ENCODE results near the gene PLEKHA7. TPM values are rescaled to one million over a fixed set of nuclear protein-coding genes. Genes with fewer than 3 reads are reported as not detected.

The PLEKHA7 gene
- total and polyA plus RNA-seq, 8 donors = 12.8 to 82.3 (median 46.6) TPM

- TF ChIP-seq CTCF (IDR thresholded peaks at IDR 0.05) (no peak), POLR2AphosphoS5 (IDR thresholded peaks at IDR 0.05) (no peak), EP300 (IDR thresholded peaks at IDR 0.05) (no peak), POLR2A (IDR thresholded peaks at IDR 0.05) (no peak)
- no peak for DNase-seq
These were observed 114.4 kb downstream of the PLEKHA7 start for GRCh38 chr11:16899708-16900303.

DNA sequence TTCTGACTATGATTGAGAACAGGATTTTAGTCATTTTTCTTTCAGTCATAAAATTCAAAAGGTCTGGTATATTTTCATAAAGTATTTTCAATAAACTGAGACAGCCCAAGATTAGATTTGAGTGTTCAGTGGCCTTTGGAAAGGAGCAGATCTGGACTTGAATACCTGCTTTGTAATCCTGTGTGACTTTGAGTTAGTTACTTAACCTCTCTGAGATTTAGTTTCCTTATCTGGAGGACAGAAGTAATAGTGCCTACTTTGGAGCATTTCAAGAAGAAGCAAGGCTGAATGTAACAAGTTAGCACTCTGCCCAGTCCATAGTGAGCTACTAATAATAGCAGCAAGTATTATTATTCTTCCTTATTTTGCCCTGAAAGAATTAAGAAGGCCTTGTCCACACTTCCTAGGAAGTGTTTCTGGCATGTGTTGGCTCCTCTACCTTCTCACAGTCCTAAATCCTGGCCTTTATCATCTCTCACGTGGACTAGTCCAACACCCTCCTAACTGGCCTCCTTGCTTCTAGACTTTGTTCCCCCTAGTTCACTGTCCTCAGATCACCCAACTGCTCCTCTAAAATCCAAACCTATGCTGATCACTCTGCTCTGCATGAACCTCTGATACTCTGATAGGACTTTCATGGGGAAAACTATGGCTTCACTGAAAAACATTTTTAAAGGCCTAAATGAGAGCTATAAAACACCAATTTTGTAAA lies 115.8 kb downstream of the PLEKHA7 start:
- Histone ChIP-seq H3K4me1 (peaks cover 14 to 68% (median 43%) of the 10 kb centered on the region in 4 donors), H3K27me3 (no peaks in the 10 kb centered on the region), H3K9me3 (no peaks in the 10 kb centered on the region), H3K27ac (no peak overlapping the region), H3K4me3 (no peak overlapping the region), H3K36me3 (no peaks in the 10 kb centered on the region)
- intact Hi-C loops (cut with DNase I; ENCODE audit: low total_unique reads) = no loop called here
- TF ChIP-seq POLR2A (IDR thresholded peaks at IDR 0.05) (no peak), POLR2AphosphoS5 (IDR thresholded peaks at IDR 0.05) (no peak)
- WGBS, 5 donors = 33 to 70% (median 56%) methylated on average over 1 of the region's 1 CpG
- no peak for DNase-seq

More at GRCh38 chr11:16899708-16900303, 114.4 kb downstream of the PLEKHA7 start:
- H3K4me1 ChIP-seq = peaks cover 9 to 69% (median 36%) of the 10 kb centered on the region in 4 donors
- H3K36me3 ChIP-seq = no peaks in the 10 kb centered on the region
- H3K9me3 ChIP-seq = no peaks in the 10 kb centered on the region
- intact Hi-C loops (cut with DNase I; ENCODE audit: low total_unique reads) = no loop called here
- no peaks in the 10 kb centered on the region for H3K27me3 ChIP-seq
- H3K4me3 ChIP-seq = no peak overlapping the region
- H3K27ac ChIP-seq = peak overlapping the region in 1 of 5 donors; percentile 59

DNA sequence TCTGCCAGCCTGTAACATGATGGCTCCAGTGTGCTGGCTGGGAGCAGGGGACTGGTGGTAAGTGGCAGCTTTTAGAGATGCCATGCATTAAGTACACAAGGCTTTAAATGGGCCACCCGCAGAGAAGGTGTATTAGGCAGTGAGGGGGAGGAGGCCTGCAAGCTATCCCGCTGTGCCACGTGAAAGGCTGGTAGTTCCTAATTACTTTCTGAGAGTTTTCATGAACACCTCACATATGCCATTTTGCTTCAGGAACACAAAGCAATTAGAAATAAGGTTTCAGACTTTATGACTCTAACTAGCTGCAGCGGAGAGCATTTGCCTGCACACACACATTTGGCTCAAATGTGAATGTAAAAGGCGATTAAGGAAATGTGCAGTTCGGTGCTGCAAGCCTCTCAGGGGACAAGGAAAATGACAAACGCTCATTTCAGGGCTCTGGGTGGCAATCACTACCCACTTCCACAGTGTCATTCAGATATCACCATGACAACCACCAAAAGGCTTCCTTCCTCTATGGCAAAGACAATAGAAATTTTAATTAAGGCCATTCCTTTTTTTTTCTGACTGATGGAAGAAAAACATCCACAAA lies 116.6 kb downstream of the PLEKHA7 start:
- Histone ChIP-seq H3K4me3 (no peak overlapping the region), H3K4me1 (peaks cover 9 to 68% (median 47%) of the 10 kb centered on the region in 4 donors), H3K27me3 (no peaks in the 10 kb centered on the region), H3K27ac (no peak overlapping the region), H3K9me3 (no peaks in the 10 kb centered on the region), H3K36me3 (no peaks in the 10 kb centered on the region)
- DNase-seq = no peak
- intact Hi-C loops (cut with DNase I; ENCODE audit: low total_unique reads) = no loop called here
- WGBS, 5 donors = 53 to 62% (median 59%) methylated on average over 7 of the region's 7 CpGs
- TF ChIP-seq CTCF (IDR thresholded peaks at IDR 0.05) = no peak
- TF ChIP-seq POLR2AphosphoS5 (IDR thresholded peaks at IDR 0.05) = no peak
- no peak for TF ChIP-seq POLR2A (IDR thresholded peaks at IDR 0.05)
- TF ChIP-seq EP300 (IDR thresholded peaks at IDR 0.05) = no peak

DNA sequence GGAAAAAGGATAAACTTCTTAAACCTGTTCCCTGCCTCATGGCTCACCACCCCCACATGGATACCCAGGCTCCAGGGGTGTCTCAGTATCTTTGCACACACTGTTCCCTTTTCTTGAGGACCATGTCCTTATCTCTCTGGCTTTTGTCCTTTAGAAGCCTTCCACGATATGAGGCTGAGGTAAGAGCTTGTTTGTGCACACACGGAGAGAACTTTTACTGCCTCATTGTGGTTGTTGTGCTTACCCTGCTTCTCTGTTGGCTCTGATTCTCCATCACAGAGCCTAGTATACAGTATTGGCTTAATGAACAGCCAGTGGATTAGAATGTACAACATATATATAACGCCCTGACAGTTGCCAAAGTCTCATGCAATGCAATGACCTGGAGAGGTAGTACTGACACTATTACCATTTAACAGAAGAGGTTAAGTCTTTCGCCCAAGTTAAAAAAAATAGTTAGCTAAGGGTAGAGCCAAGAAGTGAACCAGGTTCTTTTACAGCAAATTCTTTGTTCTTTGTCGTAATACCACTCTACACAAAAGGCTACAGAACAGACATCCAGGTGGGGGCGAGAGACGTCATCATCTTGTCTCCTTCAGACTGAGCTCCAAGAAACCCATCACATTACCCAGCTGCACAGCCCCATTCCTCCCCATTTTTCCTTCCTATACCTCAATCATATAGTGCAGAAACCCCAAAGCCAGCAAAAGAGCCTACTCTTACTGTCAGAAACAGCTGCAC lies 117.3 kb downstream of the PLEKHA7 start:
- TF ChIP-seq POLR2A (IDR thresholded peaks at IDR 0.05) = no peak
- TF ChIP-seq POLR2AphosphoS5 (IDR thresholded peaks at IDR 0.05) = peak in 2 of 3 donors; percentile 29 to 45
- H3K4me3 ChIP-seq = no peak overlapping the region
- WGBS, 5 donors = 46 to 62% (median 53%) methylated on average over 7 of the region's 7 CpGs
- peak overlapping the region in 2 of 5 donors; percentile 11 to 31 for H3K27ac ChIP-seq
- intact Hi-C loops (cut with DNase I; ENCODE audit: low total_unique reads) = no loop called here
- H3K9me3 ChIP-seq = no peaks in the 10 kb centered on the region
- no peaks in the 10 kb centered on the region for H3K27me3 ChIP-seq
- H3K36me3 ChIP-seq = no peaks in the 10 kb centered on the region
- H3K4me1 ChIP-seq = peaks cover 10 to 66% (median 49%) of the 10 kb centered on the region in 4 donors
- DNase-seq = no peak

GRCh38 chr11:16895306-16895705 lies 118.9 kb downstream of the PLEKHA7 start:
- Histone ChIP-seq H3K27me3 (no peaks in the 10 kb centered on the region), H3K4me1 (peaks cover 20 to 78% (median 49%) of the 10 kb centered on the region in 4 donors), H3K4me3 (no peak overlapping the region), H3K27ac (no peak overlapping the region), H3K9me3 (no peaks in the 10 kb centered on the region), H3K36me3 (no peaks in the 10 kb centered on the region)
- no peak for DNase-seq
- no peak for TF ChIP-seq EP300 (IDR thresholded peaks at IDR 0.05)
- TF ChIP-seq POLR2A (IDR thresholded peaks at IDR 0.05) = no peak
- TF ChIP-seq POLR2AphosphoS5 (IDR thresholded peaks at IDR 0.05) = no peak
- no peak for TF ChIP-seq CTCF (IDR thresholded peaks at IDR 0.05)
- intact Hi-C loops (cut with DNase I; ENCODE audit: low total_unique reads) = no loop called here
- WGBS, 5 donors = 69 to 89% (median 81%) methylated on average over 3 of the region's 3 CpGs
